Peyer's patch (tissue), 4 donors: ENCODE data around the gene SYNE1.

Source experiments
- CTCF ChIP-seq, 6 experiments: fragments of 450-650 bp in 4 of 6; fragments of 200-600 bp in 2 of 6; sonication (generic) in 1 of 6; IDR thresholded peaks; one replicate each; pipeline ENCODE4 v1.5.1; 2017 to 2019; ENCODE audit warnings: antibody characterized with exemption in 6 of 6, mild to moderate bottlenecking in 3 of 6, moderate library complexity in 1 of 6
- POLR2A ChIP-seq, 2 donors: fragments of 450-650 bp; IDR thresholded peaks; one replicate each; pipeline ENCODE4 v1.5.1; 2017; ENCODE audit warnings: antibody characterized with exemption in 2 of 2, mild to moderate bottlenecking in 2 of 2, moderate library complexity in 2 of 2

DNA sequence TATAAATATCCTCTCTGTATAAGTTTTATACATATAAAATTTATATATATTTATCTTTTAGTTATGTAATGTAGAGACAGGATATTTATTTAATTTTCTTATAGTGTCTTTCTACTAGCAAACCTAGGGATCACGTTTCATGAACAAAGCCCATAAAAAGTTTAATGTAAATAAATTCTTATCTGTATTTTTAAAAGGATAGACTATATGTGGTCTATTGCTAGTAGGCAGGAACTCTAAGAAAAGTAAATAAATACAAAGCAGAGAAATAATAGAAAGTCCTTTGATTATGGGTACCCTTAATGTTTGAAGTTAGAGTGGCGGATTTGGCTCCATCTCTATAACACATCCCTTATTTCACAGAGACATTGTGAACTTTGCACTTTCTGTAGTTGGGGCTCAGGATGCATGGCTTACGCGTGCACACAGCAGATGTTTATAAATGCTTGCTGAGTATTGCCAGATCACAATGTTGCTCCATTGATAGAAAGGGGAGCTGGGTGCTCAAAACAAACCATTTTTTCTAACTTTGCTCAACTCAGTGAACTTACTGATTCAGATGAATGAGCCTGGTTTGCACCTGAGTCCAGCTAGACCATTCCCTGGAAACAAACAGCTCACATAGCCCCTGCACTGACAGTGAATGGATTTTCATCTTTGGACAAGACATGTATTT is 179.1 kb downstream of the SYNE1 start:
- TF ChIP-seq POLR2A (IDR thresholded peaks at IDR 0.05) (no peak), CTCF (IDR thresholded peaks at IDR 0.05) (no peak)
